ENCODE data around the gene RASSF10. TPM values are rescaled to one million over a fixed set of nuclear protein-coding genes. Genes with fewer than 3 reads are reported as not detected.
A peak's percentile ranks its signal among the peaks of the same experiment; 100 is the strongest.

Gene RASSF10
- total and polyA plus RNA-seq, 5 experiments from 2014 or later: not detected

GRCh38 chr11:13053255-13053917 is 44.3 kb downstream of the RASSF10 start:
- H3K36me3 Mint-ChIP-seq: no peaks in the 10 kb centered on the region
- peaks cover 15 to 47% (median 28%) of the 10 kb centered on the region in 5 donors for H3K27me3 Mint-ChIP-seq
- DNase-seq (no peak), ATAC-seq (no peak)
- H3K4me3 Mint-ChIP-seq: no peak overlapping the region
- POLR2A ChIA-PET: no interaction called here
- no peak overlapping the region for H3K27ac Mint-ChIP-seq
- no peaks in the 10 kb centered on the region for H3K9me3 Mint-ChIP-seq
- peaks cover 0 to 10% (median 5%) of the 10 kb centered on the region in 4 donors for H3K4me1 Mint-ChIP-seq

GRCh38 chr11:13054278-13054677 is 45.2 kb downstream of the RASSF10 start:
- Mint-ChIP-seq H3K9me3 (no peaks in the 10 kb centered on the region), H3K27ac (no peak overlapping the region), H3K4me1 (peaks cover 0 to 10% (median 5%) of the 10 kb centered on the region in 4 donors), H3K4me3 (no peak overlapping the region), H3K27me3 (peaks cover 18 to 45% (median 29%) of the 10 kb centered on the region in 5 donors), H3K36me3 (no peaks in the 10 kb centered on the region)
- DNase-seq (no peak), ATAC-seq (no peak)
- POLR2A ChIA-PET: no interaction called here

GRCh38 chr11:13055200-13055599 is 46.1 kb downstream of the RASSF10 start:
- DNase-seq (peak in 2 of 10 donors; percentile 8), ATAC-seq (no peak)
- peak overlapping the region in 1 of 10 donors; percentile 15 for H3K27ac Mint-ChIP-seq
- H3K36me3 Mint-ChIP-seq: no peaks in the 10 kb centered on the region
- peaks cover 13 to 36% (median 20%) of the 10 kb centered on the region in 5 donors for H3K27me3 Mint-ChIP-seq
- POLR2A ChIA-PET: no interaction called here
- H3K9me3 Mint-ChIP-seq: no peaks in the 10 kb centered on the region
- no peak overlapping the region for H3K4me3 Mint-ChIP-seq
- H3K4me1 Mint-ChIP-seq: peaks cover 0 to 10% (median 5%) of the 10 kb centered on the region in 4 donors

GRCh38 chr11:13061294-13061990 is 52.3 kb downstream of the RASSF10 start:
- no peaks in the 10 kb centered on the region for H3K36me3 Mint-ChIP-seq
- ATAC-seq: no peak

More at GRCh38 chr11:13061294-13061990, 52.3 kb downstream of the RASSF10 start:
- no peak for DNase-seq
- H3K9me3 Mint-ChIP-seq: peaks cover 0 to 11% (median 0%) of the 10 kb centered on the region in 9 donors
- peaks cover 14 to 30% (median 27%) of the 10 kb centered on the region in 5 donors for H3K27me3 Mint-ChIP-seq
- H3K4me1 Mint-ChIP-seq: no peaks in the 10 kb centered on the region
- POLR2A ChIA-PET: no interaction called here
- H3K4me3 Mint-ChIP-seq: no peak overlapping the region
- H3K27ac Mint-ChIP-seq: no peak overlapping the region

All from naive thymus-derived CD8-positive, alpha-beta T cell (primary cell).